Measurements from ENCODE around the gene LARP4B.

Gene LARP4B

DNA sequence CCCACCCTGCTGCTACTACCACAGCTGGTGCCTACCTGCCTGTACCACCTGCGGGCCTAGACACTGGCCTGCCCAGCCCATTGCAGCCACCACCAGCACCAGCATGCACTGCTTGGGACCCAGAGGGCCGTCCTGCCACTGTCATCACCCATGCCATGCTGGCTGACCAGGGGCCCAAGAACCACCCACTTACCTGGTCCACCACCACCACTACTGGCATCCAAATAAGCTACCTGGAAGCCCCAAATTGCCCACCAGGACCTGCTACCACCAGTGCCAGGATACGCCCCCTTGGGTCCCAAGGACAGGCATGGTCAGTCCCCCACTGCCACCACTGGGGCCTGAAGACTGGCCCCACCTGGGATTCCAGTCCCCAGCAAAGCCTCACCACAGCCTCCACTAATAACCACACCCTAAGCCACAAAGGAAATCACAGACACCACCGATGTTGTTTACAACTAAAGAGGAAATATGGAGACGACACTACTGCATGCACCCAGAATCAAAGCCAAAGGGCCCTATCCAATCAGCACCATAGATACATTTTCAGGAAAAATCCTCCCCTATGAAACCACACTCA lies 171.5 kb downstream of the LARP4B start:
- peak; percentile 38 for DNase-seq

Data from islet precursor cell (in vitro differentiated cells).